H1 (cell line): ENCODE measurements around the gene PXDN. TPM values are rescaled to one million over a fixed set of nuclear protein-coding genes. Genes with fewer than 3 reads are reported as not detected.

Experiments
- CTCF ChIA-PET: fragments of 300-600 bp; sonication (Branson Sonifier 250); formaldehyde crosslinking; loops from one replicate; lab custom pipeline; 2021; ENCODE audit not compliant: partially characterized antibody; lab: Charles Lee
- POLR2A ChIA-PET: fragments of 300-600 bp; sonication (Branson Sonifier 250); formaldehyde crosslinking; loops from one replicate; lab custom pipeline; 2021; ENCODE audit warnings: inconsistent platforms; ENCODE audit not compliant: partially characterized antibody; lab: Charles Lee
- DNase-seq, 2 experiments: peaks; one replicate each; pipeline versions ENCODE4 v3.0.0 to v3.0.0-alpha.2; 2010 to 2022; ENCODE audit warnings: low spot score in 2 of 2, low read depth in 1 of 2, mixed read lengths in 1 of 2
- FAIRE-seq: peaks from 2 replicates; lab custom pipeline; 2011; peaks lifted over from hg19 to GRCh38; lab: Jason Lieb, UNC
- H2AFZ ChIP-seq: 2 replicates; pipeline ENCODE4 v1.8.1; 2012; ENCODE audit warnings: low read length, inconsistent platforms
- H2AK5ac ChIP-seq: 2 replicates; pipeline ENCODE4 v1.6.1; 2013; ENCODE audit warnings: low read depth, low read length
- H2BK120ac ChIP-seq: replicated peaks from 2 replicates; pipeline ENCODE3; 2013; ENCODE audit warnings: low read depth, low read length, inconsistent platforms
- H2BK12ac ChIP-seq: 2 replicates; pipeline ENCODE4 v1.6.1; 2013; ENCODE audit warnings: low read depth, low read length
- H2BK15ac ChIP-seq: 2 replicates; pipeline ENCODE4 v1.6.1; 2013; ENCODE audit warnings: low read length
- H2BK20ac ChIP-seq: 2 replicates; pipeline ENCODE4 v1.6.1; 2013; ENCODE audit warnings: low read length
- H2BK5ac ChIP-seq: 2 replicates; pipeline ENCODE4 v1.6.1; 2013; ENCODE audit warnings: low read depth, low read length
- H3K14ac ChIP-seq: 2 replicates; pipeline ENCODE4 v1.6.1; 2013; ENCODE audit warnings: inconsistent platforms; ENCODE audit not compliant: insufficient read length
- H3K18ac ChIP-seq: 2 replicates; pipeline ENCODE4 v1.6.1; 2013; ENCODE audit warnings: low read length; ENCODE audit errors: extremely low read depth
- H3K23ac ChIP-seq: 2 replicates; pipeline ENCODE4 v1.6.1; 2013; ENCODE audit warnings: inconsistent platforms; ENCODE audit not compliant: insufficient read length
- H3K23me2 ChIP-seq: 2 replicates; pipeline ENCODE4 v1.6.1; 2013; ENCODE audit warnings: low read depth, low read length
- H3K27ac ChIP-seq: 2 replicates; pipeline ENCODE4 v1.6.1; 2011; ENCODE audit warnings: low read depth, low read length, inconsistent platforms
- H3K27me3 ChIP-seq, 4 experiments: replicated peaks in 1 of 4; 1 replicate in 1 of 4; 2 replicates in 3 of 4; pipeline versions ENCODE4 v1.6.1 to v1.8.1; 2011 to 2013; ENCODE audit warnings: low read length in 3 of 4, mild to moderate bottlenecking in 3 of 4, inconsistent platforms in 2 of 4, mixed read lengths in 2 of 4, moderate library complexity in 1 of 4; ENCODE audit not compliant: control insufficient read depth in 3 of 4, insufficient read depth in 3 of 4; ENCODE audit errors: extremely low read depth in 1 of 4
- H3K36me3 ChIP-seq, 4 experiments: 2 replicates each; pipeline versions ENCODE4 v1.6.1 to v1.8.1; 2011 to 2013; ENCODE audit warnings: mild to moderate bottlenecking in 4 of 4, low read length in 3 of 4, moderate library complexity in 2 of 4, control low read depth in 1 of 4, inconsistent platforms in 1 of 4; ENCODE audit not compliant: insufficient read depth in 4 of 4, control insufficient read depth in 2 of 4
- H3K4ac ChIP-seq: replicated peaks from 2 replicates; pipeline ENCODE3; 2013; ENCODE audit warnings: low read length, low read depth, mixed read lengths, inconsistent platforms; ENCODE audit not compliant: insufficient read length
- H3K4me1 ChIP-seq, 4 experiments: replicated peaks in 1 of 4; 1 replicate in 1 of 4; 2 replicates in 3 of 4; pipeline versions ENCODE4 v1.6.1 to v1.8.1; 2011 to 2013; ENCODE audit warnings: low read length in 3 of 4, inconsistent platforms in 2 of 4, mixed read lengths in 1 of 4; ENCODE audit not compliant: insufficient read depth in 4 of 4, control insufficient read depth in 3 of 4
- H3K4me2 ChIP-seq, 2 experiments: 2 replicates each; pipeline versions ENCODE4 v1.6.1 to v1.8.1; 2011 to 2013; ENCODE audit warnings: low read depth in 2 of 2, low read length in 2 of 2, control low read depth in 1 of 2, inconsistent platforms in 1 of 2, mild to moderate bottlenecking in 1 of 2; ENCODE audit not compliant: insufficient read depth in 1 of 2
- H3K4me3 ChIP-seq, 4 experiments: fragments of 200-600, 300-600 bp in 1 of 4; sonication (generic), shearing (Covaris generic), sonication (Bioruptor Twin) in 1 of 4; 2 replicates each; pipeline versions ENCODE4 v1.5.1 to v1.8.1; 2011 to 2016; ENCODE audit warnings: low read length in 4 of 4, low read depth in 3 of 4, control low read depth in 2 of 4, inconsistent platforms in 2 of 4, mild to moderate bottlenecking in 2 of 4, mixed read lengths in 1 of 4, moderate library complexity in 1 of 4; ENCODE audit not compliant: insufficient read depth in 2 of 4; ENCODE audit errors: extremely low read depth in 1 of 4
- H3K56ac ChIP-seq: replicated peaks from 2 replicates; pipeline ENCODE3; 2013; ENCODE audit warnings: low read depth, mild to moderate bottlenecking, mixed read lengths, low read length, inconsistent platforms; ENCODE audit not compliant: insufficient read length
- H3K79me1 ChIP-seq: 2 replicates; pipeline ENCODE4 v1.6.1; 2013; ENCODE audit warnings: low read depth, low read length, control low read depth
- H3K79me2 ChIP-seq, 2 experiments: 2 replicates each; pipeline versions ENCODE4 v1.6.1 to v1.8.1; 2012 to 2013; ENCODE audit warnings: low read length in 2 of 2, mild to moderate bottlenecking in 2 of 2, inconsistent platforms in 1 of 2; ENCODE audit not compliant: insufficient read depth in 2 of 2, control insufficient read depth in 1 of 2
- H3K9ac ChIP-seq, 4 experiments: replicated peaks in 1 of 4; 1 replicate in 1 of 4; 2 replicates in 3 of 4; pipeline versions ENCODE4 v1.6.1 to v1.8.1; 2011 to 2013; ENCODE audit warnings: low read depth in 3 of 4, low read length in 3 of 4, control low read depth in 2 of 4, mild to moderate bottlenecking in 2 of 4, moderate library complexity in 2 of 4, inconsistent platforms in 1 of 4; ENCODE audit errors: extremely low read depth in 1 of 4
- H3K9me3 ChIP-seq, 2 experiments: 2 replicates each; pipeline versions ENCODE4 v1.6.1 to v1.8.1; 2012 to 2013; ENCODE audit warnings: mild to moderate bottlenecking in 2 of 2, moderate library complexity in 2 of 2, control low read depth in 1 of 2, inconsistent platforms in 1 of 2, low read depth in 1 of 2, low read length in 1 of 2, mixed read lengths in 1 of 2; ENCODE audit not compliant: insufficient read depth in 2 of 2
- H4K20me1 ChIP-seq, 2 experiments: replicated peaks in 1 of 2; 2 replicates each; pipeline versions ENCODE3 to v1.8.1; 2011 to 2013; ENCODE audit warnings: inconsistent platforms in 2 of 2, low read length in 2 of 2, mild to moderate bottlenecking in 1 of 2; ENCODE audit not compliant: insufficient read depth in 2 of 2, control insufficient read depth in 1 of 2
- H4K5ac ChIP-seq: 2 replicates; pipeline ENCODE4 v1.6.1; 2013; ENCODE audit warnings: low read length, low read depth, mixed read lengths, inconsistent platforms; ENCODE audit not compliant: insufficient read length
- H4K8ac ChIP-seq: 2 replicates; pipeline ENCODE4 v1.8.0; 2013; ENCODE audit warnings: mild to moderate bottlenecking, moderate library complexity, low read length, inconsistent platforms; ENCODE audit not compliant: insufficient read depth; ENCODE audit errors: extremely low read depth
- H4K91ac ChIP-seq: replicated peaks from 2 replicates; pipeline ENCODE3; 2013; ENCODE audit warnings: low read length, mixed read lengths, inconsistent platforms; ENCODE audit not compliant: insufficient read length
- BACH1 ChIP-seq: IDR thresholded peaks from 2 replicates; pipeline ENCODE4 v1.6.1; 2012; ENCODE audit warnings: low read length, improper control_type of control experiment
- CHD2 ChIP-seq: IDR thresholded peaks from 2 replicates; pipeline ENCODE4 v1.6.1; 2012; ENCODE audit warnings: low read length, improper control_type of control experiment
- CREB1 ChIP-seq: IDR thresholded peaks from 2 replicates; pipeline ENCODE4 v1.6.1; 2012; ENCODE audit warnings: inconsistent platforms
- E2F6 ChIP-seq: IDR thresholded peaks from 2 replicates; pipeline ENCODE4 v1.6.1; 2012; ENCODE audit warnings: inconsistent platforms
- EP300 ChIP-seq, 2 experiments: IDR thresholded peaks; 1 replicate in 1 of 2; 2 replicates in 1 of 2; pipeline ENCODE4 v1.6.1; 2011 to 2012; ENCODE audit warnings: low read depth in 2 of 2, low read length in 2 of 2, mild to moderate bottlenecking in 2 of 2, borderline replicate concordance in 1 of 2, inconsistent platforms in 1 of 2, moderate library complexity in 1 of 2
- HDAC2 ChIP-seq, 2 experiments: fragments of 300-600 bp in 1 of 2; sonication (generic) in 1 of 2; IDR thresholded peaks; 2 replicates each; pipeline ENCODE4 v1.6.1; 2011 to 2012; ENCODE audit warnings: low read depth in 2 of 2, low read length in 2 of 2, mild to moderate bottlenecking in 2 of 2, moderate library complexity in 2 of 2, borderline replicate concordance in 1 of 2, inconsistent platforms in 1 of 2
- JUN ChIP-seq: IDR thresholded peaks from 2 replicates; pipeline ENCODE4 v1.6.1; 2011; ENCODE audit warnings: low read depth, mild to moderate bottlenecking, improper control_type of control experiment, low read length
- MAFK ChIP-seq: IDR thresholded peaks from 2 replicates; pipeline ENCODE4 v1.6.1; 2012; ENCODE audit warnings: low read depth, mild to moderate bottlenecking, improper control_type of control experiment, low read length
- NANOG ChIP-seq: IDR thresholded peaks from 2 replicates; pipeline ENCODE4 v1.6.1; 2011; ENCODE audit warnings: low read length, low read depth, mild to moderate bottlenecking, inconsistent platforms; ENCODE audit not compliant: insufficient read depth, poor library complexity, severe bottlenecking
- RBBP5 ChIP-seq: IDR thresholded peaks from 2 replicates; pipeline ENCODE4 v1.7.1; 2012; ENCODE audit warnings: low read depth, mild to moderate bottlenecking, inconsistent platforms, low read length, moderate library complexity, borderline replicate concordance
- SP1 ChIP-seq: IDR thresholded peaks from 2 replicates; pipeline ENCODE4 v1.6.1; 2011; ENCODE audit warnings: low read depth, low read length
- USF2 ChIP-seq: IDR thresholded peaks from 2 replicates; pipeline ENCODE4 v1.6.1; 2011; ENCODE audit warnings: low read length, improper control_type of control experiment
- WGBS, 2 experiments: shearing (Covaris generic) in 1 of 2; methylation state at CpG; one replicate each; pipeline versions ENCODE4 v1.1.6 to v1.1.7; 2013 to 2015; ENCODE audit warnings: low lambda C conversion rate in 2 of 2, mixed read lengths in 2 of 2, inconsistent platforms in 1 of 2, low coverage in 1 of 2, missing lambda C conversion rate in 1 of 2; ENCODE audit not compliant: insufficient replicate concordance in 2 of 2, insufficient coverage in 1 of 2, insufficient read length in 1 of 2; ENCODE audit errors: extremely low coverage in 1 of 2, missing lambda C conversion rate in 1 of 2; 5-methylcytosine and 5-hydroxymethylcytosine counted together
- polyA plus RNA-seq, 7 experiments: library from polyadenylated mRNA; depleted of rRNA in 3 of 7; stranded (reverse) in 5 of 7; unstranded in 2 of 7; fragments of >200 nt in 5 of 7; fragments of 200-250 nt in 2 of 7; gene quantifications; 1 replicate in 5 of 7; 2 replicates in 1 of 7; 4 replicates in 1 of 7; pipeline versions ENCODE4 v1.2.1 to v1.2.3, GENCODE V29; 2011 to 2013; ENCODE audit warnings: missing spikeins in 2 of 7, mixed read lengths in 2 of 7
- total RNA-seq: library from RNA; stranded (reverse); fragmentation: NEBNext Ultra II Directional; extraction: Animal tissue kit (Norgen Biotek cat#: 25700); gene quantifications from 2 replicates; pipeline ENCODE4 v1.2.1, GENCODE V29; 2021

The PXDN gene
- total and polyA plus RNA-seq, 2 of the 8 experiments (the other 6 are each of a cell fraction or from before 2014, with no cell fraction given), result 104 to 141 TPM

GRCh38 chr2:1692342-1692741 lies 52.0 kb downstream of the PXDN start:
- DNase-seq (no peak), FAIRE-seq (no peak)
- Histone ChIP-seq H3K4me2 (no peak overlapping the region), H3K9me3 (no peaks in the 10 kb centered on the region), H3K9ac (no peak overlapping the region), H4K5ac (no peak overlapping the region), H3K18ac (no peak overlapping the region), H3K79me1 (peaks cover 12% of the 10 kb centered on the region), H3K4ac (no peak overlapping the region), H3K79me2 (peaks cover 0 to 32% of the 10 kb centered on the region in 2 experiments; a peak in 2 of 4 replicates), H2BK20ac (no peak overlapping the region), H4K20me1 (peaks cover 0 to 2% of the 10 kb centered on the region in 2 experiments), H3K27ac (no peak overlapping the region), H3K36me3 (peaks cover 0 to 28% (median 3%) of the 10 kb centered on the region in 4 experiments; a peak in 4 of 8 replicates), H3K23me2 (no peaks in the 10 kb centered on the region), H3K27me3 (no peaks in the 10 kb centered on the region), H3K23ac (no peak overlapping the region), H2AK5ac (no peak overlapping the region), H4K8ac (no peak overlapping the region), H3K4me3 (no peak overlapping the region), H2BK15ac (no peak overlapping the region), H4K91ac (no peak overlapping the region), H3K4me1 (no peaks in the 10 kb centered on the region; a peak in 1 of 7 replicates), H3K14ac (no peak overlapping the region), H2BK12ac (no peak overlapping the region), H2BK5ac (no peak overlapping the region), H2BK120ac (no peak overlapping the region), H3K56ac (no peak overlapping the region), H2AFZ (no peak overlapping the region)
- ChIA-PET POLR2A (no interaction called here), CTCF (interaction anchor here (1.3 to 2.7 kb wide), 3 partner anchors 58 to 77 kb away, joined by 3 to 10 read pairs (median 9); no protein-coding TSS in a partner anchor)
- WGBS, 2 experiments, result 93% methylated on average over 11 of the region's 11 CpGs; no CpG with 5 or more reads in 1 of the 2 experiments
- TF ChIP-seq CREB1 (no peak), JUN (no peak), SP1 (no peak), USF2 (no peak), HDAC2 (IDR thresholded peaks at IDR 0.05; ENCODE audit: borderline replicate concordance in 1 of 2, low read depth in 2 of 2, low read length in 2 of 2) (no peak), CHD2 (no peak), E2F6 (no peak), NANOG (no peak), EP300 (IDR thresholded peaks at IDR 0.05; ENCODE audit: borderline replicate concordance in 1 of 2, low read depth in 2 of 2, low read length in 2 of 2) (no peak), BACH1 (no peak), MAFK (no peak), RBBP5 (no peak)
